ENCODE results near the gene TRIM72. TPM values are rescaled to one million over a fixed set of nuclear protein-coding genes. Genes with fewer than 3 reads are reported as not detected.
"Not testable (repeated sequence)": the region's sequence is repeated elsewhere in the genome, so short reads cannot be mapped to it uniquely, and the experiment has no call there.

Gene TRIM72
- total and polyA plus RNA-seq, 2 donors (not counting 3 experiments of a cell fraction or from before 2014, with no cell fraction given): not detected

- intact Hi-C loops (cut with micrococcal nuclease) (no loop called here), dilution Hi-C loops (cut with MboI; ENCODE audit: extremely low pct_ligation_motif_present, low sequenced_read_pairs) (no loop called here)
- CTCF ChIA-PET: no interaction called here
- TF ChIP-seq CTCF (IDR thresholded peaks at IDR 0.05; ENCODE audit: extremely low read depth in 1 of 2, insufficient read depth in 1 of 2, low read depth in 1 of 2, low read length in 2 of 2) (no peak), MYC (IDR thresholded peaks at IDR 0.05; ENCODE audit: low read depth, low read length) (no peak), MAX (IDR thresholded peaks at IDR 0.05; ENCODE audit: insufficient read depth, insufficient read length) (no peak), JUN (IDR thresholded peaks at IDR 0.05; ENCODE audit: borderline replicate concordance, insufficient read depth, insufficient read length, low read depth) (no peak), POLR2AphosphoS5 (IDR thresholded peaks at IDR 0.05; ENCODE audit: insufficient read depth, low read depth, low read length) (peak; percentile 37), POLR2A (IDR thresholded peaks at IDR 0.05; ENCODE audit: low read depth, low read length) (no peak)
- Histone ChIP-seq H2AFZ (ENCODE audit: low read depth, low read length) (no peak overlapping the region), H3K4me3 (replicated peaks in 1 of 3; ENCODE audit: insufficient read depth in 1 of 3, low read depth in 1 of 3, low read length in 3 of 3) (no peak overlapping the region), H3K4me2 (ENCODE audit: insufficient read depth, low read length) (no peak overlapping the region), H3K9ac (replicated peaks; ENCODE audit: extremely low read depth, insufficient read depth, low read length) (no peak overlapping the region), H3K9me1 (replicated peaks; ENCODE audit: control insufficient read depth, extremely low read depth, insufficient read depth, low read length) (no peaks in the 10 kb centered on the region), H3K4me1 (ENCODE audit: control insufficient read depth, extremely low read depth, insufficient read depth, low read length) (no peaks in the 10 kb centered on the region), H3K27me3 (ENCODE audit: control insufficient read depth in 2 of 2, insufficient read depth in 2 of 2, low read length in 2 of 2) (no peaks in the 10 kb centered on the region), H3K79me2 (ENCODE audit: control insufficient read depth, insufficient read depth, low read length) (peaks cover 15% of the 10 kb centered on the region), H3K27ac (ENCODE audit: insufficient read depth, low read depth, low read length) (no peak overlapping the region), H4K20me1 (replicated peaks; ENCODE audit: control insufficient read depth, extremely low read depth, insufficient read depth, low read length) (peaks cover 3% of the 10 kb centered on the region), H3K36me3 (ENCODE audit: control insufficient read depth in 2 of 2, extremely low read depth in 1 of 2, insufficient read depth in 2 of 2, low read length in 2 of 2) (peaks cover 37 to 53% of the 10 kb centered on the region in 2 experiments), H3K9me3 (replicated peaks; ENCODE audit: control insufficient read depth, insufficient read depth, low read length) (no peaks in the 10 kb centered on the region)
- POLR2A ChIA-PET: no interaction called here
- peak; percentile 33 for FAIRE-seq
- no TSS peak for BruUV-seq (replicated peaks)
- DNase-seq (ENCODE audit: low read depth, low spot score): no peak
These were observed 19.0 kb upstream of the TRIM72 start for GRCh38 chr16:31194898-31195297.

- H3K27ac ChIP-seq (ENCODE audit: insufficient read depth, low read depth, low read length); DNase-seq (ENCODE audit: low read depth, low spot score); H3K4me1 ChIP-seq (ENCODE audit: control insufficient read depth, extremely low read depth, insufficient read depth, low read length); BruUV-seq (replicated peaks); H3K9ac ChIP-seq (replicated peaks; ENCODE audit: extremely low read depth, insufficient read depth, low read length); H3K4me2 ChIP-seq (ENCODE audit: insufficient read depth, low read length); H3K79me2 ChIP-seq (ENCODE audit: control insufficient read depth, insufficient read depth, low read length); H3K9me3 ChIP-seq (replicated peaks; ENCODE audit: control insufficient read depth, insufficient read depth, low read length); H3K27me3 ChIP-seq (ENCODE audit: control insufficient read depth in 2 of 2, insufficient read depth in 2 of 2, low read length in 2 of 2); dilution Hi-C loops (cut with MboI; ENCODE audit: extremely low pct_ligation_motif_present, low sequenced_read_pairs); intact Hi-C loops (cut with micrococcal nuclease); FAIRE-seq; H3K9me1 ChIP-seq (replicated peaks; ENCODE audit: control insufficient read depth, extremely low read depth, insufficient read depth, low read length); H3K4me3 ChIP-seq (replicated peaks in 1 of 3; ENCODE audit: insufficient read depth in 1 of 3, low read depth in 1 of 3, low read length in 3 of 3); H2AFZ ChIP-seq (ENCODE audit: low read depth, low read length); POLR2A ChIA-PET; H4K20me1 ChIP-seq (replicated peaks; ENCODE audit: control insufficient read depth, extremely low read depth, insufficient read depth, low read length): not testable (repeated sequence)
- CTCF ChIA-PET: interaction anchor here (1.1 to 2.5 kb wide), 2 partner anchors 187 to 673 kb away, joined by 3 to 7 read pairs; no protein-coding TSS in a partner anchor
- peaks cover 29 to 47% of the 10 kb centered on the region in 2 experiments for H3K36me3 ChIP-seq (ENCODE audit: control insufficient read depth in 2 of 2, extremely low read depth in 1 of 2, insufficient read depth in 2 of 2, low read length in 2 of 2)
These were observed 18.1 kb upstream of the TRIM72 start for GRCh38 chr16:31195861-31196260.

Measured in endothelial cell of umbilical vein (primary cell).